ENCODE data around the gene PPIH. TPM values are rescaled to one million over a fixed set of nuclear protein-coding genes. Genes with fewer than 3 reads are reported as not detected.

Gene PPIH
- total RNA-seq, 1 experiment from 2014 or later: 79.0 TPM

GRCh38 chr1:42646056-42646455 is 12.2 kb upstream of the PPIH start:
- H3K36me3 ChIP-seq (ENCODE audit: insufficient read depth, low read length, poor library complexity, severe bottlenecking): no peaks in the 10 kb centered on the region
- H3K27ac ChIP-seq (ENCODE audit: low read depth, low read length, poor library complexity, severe bottlenecking): no peak overlapping the region
- intact Hi-C loops (cut with micrococcal nuclease; ENCODE audit: unreplicated experiment): no loop called here
- no peak for DNase-seq (ENCODE audit: low spot score)
- POLR2A ChIA-PET (ENCODE audit: low non-redundant PET): no interaction called here
- H3K4me1 ChIP-seq (ENCODE audit: insufficient read depth, low read length, poor library complexity, severe bottlenecking): no peaks in the 10 kb centered on the region
- no peaks in the 10 kb centered on the region for H3K9me3 ChIP-seq (ENCODE audit: low read depth, low read length, poor library complexity, severe bottlenecking)
- H3K4me3 ChIP-seq (ENCODE audit: low read depth, low read length, poor library complexity, severe bottlenecking): no peak overlapping the region
- CTCF ChIA-PET: no interaction called here
- TF ChIP-seq EZH2 (IDR thresholded peaks at IDR 0.05; ENCODE audit: borderline replicate concordance, low read depth, low read length, poor library complexity, severe bottlenecking): no peak
- TF ChIP-seq CTCF (conservative IDR thresholded peaks at IDR 0.05; ENCODE audit: low read depth, low read length): no peak
- no TSS peak for BruUV-seq (replicated peaks)
- no peaks in the 10 kb centered on the region for H3K27me3 ChIP-seq (replicated peaks; ENCODE audit: insufficient read depth, low read depth, low read length, poor library complexity)

- POLR2A ChIA-PET (ENCODE audit: low non-redundant PET): no interaction called here
- peaks cover 27% of the 10 kb centered on the region for H3K36me3 ChIP-seq (ENCODE audit: insufficient read depth, low read length, poor library complexity, severe bottlenecking)
- peaks cover 5% of the 10 kb centered on the region for H3K27me3 ChIP-seq (replicated peaks; ENCODE audit: insufficient read depth, low read depth, low read length, poor library complexity)
- CTCF ChIA-PET: no interaction called here
- intact Hi-C loops (cut with micrococcal nuclease; ENCODE audit: unreplicated experiment): loop anchor here (10.0 kb wide), 1 partner anchor 322 kb away; the partner anchor contains the start of gene FOXJ3
- no peaks in the 10 kb centered on the region for H3K9me3 ChIP-seq (ENCODE audit: low read depth, low read length, poor library complexity, severe bottlenecking)
- H3K4me3 ChIP-seq (ENCODE audit: low read depth, low read length, poor library complexity, severe bottlenecking): no peak overlapping the region
- TF ChIP-seq EZH2 (IDR thresholded peaks at IDR 0.05; ENCODE audit: borderline replicate concordance, low read depth, low read length, poor library complexity, severe bottlenecking) (no peak), CTCF (conservative IDR thresholded peaks at IDR 0.05; ENCODE audit: low read depth, low read length) (no peak)
- no peak for DNase-seq (ENCODE audit: low spot score)
- no peak overlapping the region for H3K27ac ChIP-seq (ENCODE audit: low read depth, low read length, poor library complexity, severe bottlenecking)
- BruUV-seq (replicated peaks): no TSS peak
- H3K4me1 ChIP-seq (ENCODE audit: insufficient read depth, low read length, poor library complexity, severe bottlenecking): peaks cover 13% of the 10 kb centered on the region
These were observed 1.0 kb upstream of the PPIH start for GRCh38 chr1:42657201-42657600.

GRCh38 chr1:42658877-42659337 is 684 bp downstream of the PPIH start:
- TF ChIP-seq CTCF (conservative IDR thresholded peaks at IDR 0.05; ENCODE audit: low read depth, low read length) (no peak), EZH2 (IDR thresholded peaks at IDR 0.05; ENCODE audit: borderline replicate concordance, low read depth, low read length, poor library complexity, severe bottlenecking) (no peak)
- H3K27ac ChIP-seq (ENCODE audit: low read depth, low read length, poor library complexity, severe bottlenecking): peak overlapping the region; percentile 77
- DNase-seq (ENCODE audit: low spot score): no peak

More at GRCh38 chr1:42658877-42659337, 684 bp downstream of the PPIH start:
- Histone ChIP-seq H3K4me3 (ENCODE audit: low read depth, low read length, poor library complexity, severe bottlenecking) (peak overlapping the region; percentile 61), H3K4me1 (ENCODE audit: insufficient read depth, low read length, poor library complexity, severe bottlenecking) (peaks cover 13% of the 10 kb centered on the region), H3K36me3 (ENCODE audit: insufficient read depth, low read length, poor library complexity, severe bottlenecking) (peaks cover 44% of the 10 kb centered on the region), H3K27me3 (replicated peaks; ENCODE audit: insufficient read depth, low read depth, low read length, poor library complexity) (no peaks in the 10 kb centered on the region), H3K9me3 (ENCODE audit: low read depth, low read length, poor library complexity, severe bottlenecking) (no peaks in the 10 kb centered on the region)
- CTCF ChIA-PET: no interaction called here
- POLR2A ChIA-PET (ENCODE audit: low non-redundant PET): no interaction called here
- intact Hi-C loops (cut with micrococcal nuclease; ENCODE audit: unreplicated experiment): loop anchor here (10.0 kb wide), 1 partner anchor 324 kb away; the partner anchor contains the start of gene FOXJ3
- BruUV-seq (replicated peaks): no TSS peak
